ENCODE measurements around the gene LIM2.
A peak's percentile ranks its signal among the peaks of the same experiment; 100 is the strongest.
"Not testable (repeated sequence)": the region's sequence is repeated elsewhere in the genome, so short reads cannot be mapped to it uniquely, and the experiment has no call there.

LIM2 gene

GRCh38 chr19:51420511-51420910 lies 32.7 kb upstream of the LIM2 start:
- not testable (repeated sequence) for H3K27ac ChIP-seq (ENCODE audit: low read depth, low read length); H4K8ac ChIP-seq (ENCODE audit: low read depth, low read length); H4K12ac ChIP-seq (ENCODE audit: low read depth, low read length); H4K91ac ChIP-seq (ENCODE audit: low read depth, low read length); H3K27me3 ChIP-seq (ENCODE audit: insufficient read depth, low read length); H3K23ac ChIP-seq (ENCODE audit: low read length); H3K9me3 ChIP-seq (ENCODE audit: insufficient read depth, low read depth, low read length); H2BK120ac ChIP-seq (ENCODE audit: insufficient read depth, low read length, poor library complexity); H3K18ac ChIP-seq (ENCODE audit: low read length); H3K36me3 ChIP-seq (ENCODE audit: control insufficient read depth in 1 of 2, insufficient read depth in 2 of 2, low read length in 2 of 2); H3K9ac ChIP-seq (ENCODE audit: low read length); H3K79me1 ChIP-seq (ENCODE audit: low read length); H2BK12ac ChIP-seq (ENCODE audit: low read length); H3K4ac ChIP-seq (ENCODE audit: low read depth, low read length); H3K79me2 ChIP-seq (ENCODE audit: control insufficient read depth, insufficient read depth, low read length, poor library complexity); H3K4me2 ChIP-seq (ENCODE audit: low read length); DNase-seq; H2AK5ac ChIP-seq (ENCODE audit: low read length); H2BK5ac ChIP-seq (ENCODE audit: low read depth, low read length, poor library complexity); H3K14ac ChIP-seq (ENCODE audit: low read length); H3K4me3 ChIP-seq (ENCODE audit: low read depth, low read length); H3K4me1 ChIP-seq (ENCODE audit: control insufficient read depth in 1 of 2, insufficient read depth in 2 of 2, low read length in 2 of 2); H2AFZ ChIP-seq (ENCODE audit: insufficient read depth, low read length, poor library complexity)
- WGBS (ENCODE audit: extremely low coverage, insufficient coverage, insufficient read length), result no CpG with 5 or more reads among the region's 11 CpGs

GRCh38 chr19:51418707-51419106 lies 30.9 kb upstream of the LIM2 start:
- Histone ChIP-seq H3K27ac (ENCODE audit: low read depth, low read length) (no peak overlapping the region), H2BK5ac (ENCODE audit: low read depth, low read length, poor library complexity) (no peak overlapping the region), H3K9ac (ENCODE audit: low read length) (no peak overlapping the region), H2AK5ac (ENCODE audit: low read length) (no peak overlapping the region), H3K79me2 (ENCODE audit: control insufficient read depth, insufficient read depth, low read length, poor library complexity) (no peaks in the 10 kb centered on the region), H3K36me3 (ENCODE audit: control insufficient read depth in 1 of 2, insufficient read depth in 2 of 2, low read length in 2 of 2) (no peaks in the 10 kb centered on the region), H4K12ac (ENCODE audit: low read depth, low read length) (no peak overlapping the region), H3K27me3 (ENCODE audit: insufficient read depth, low read length) (no peaks in the 10 kb centered on the region), H3K9me3 (ENCODE audit: insufficient read depth, low read depth, low read length) (no peaks in the 10 kb centered on the region), H2AFZ (ENCODE audit: insufficient read depth, low read length, poor library complexity) (no peak overlapping the region), H3K4me2 (ENCODE audit: low read length) (no peak overlapping the region), H3K4me1 (ENCODE audit: control insufficient read depth in 1 of 2, insufficient read depth in 2 of 2, low read length in 2 of 2) (no peaks in the 10 kb centered on the region), H3K14ac (ENCODE audit: low read length) (no peak overlapping the region), H3K23ac (ENCODE audit: low read length) (no peak overlapping the region), H3K79me1 (ENCODE audit: low read length) (no peaks in the 10 kb centered on the region), H3K4me3 (ENCODE audit: low read depth, low read length) (no peak overlapping the region), H3K18ac (ENCODE audit: low read length) (no peak overlapping the region), H4K8ac (ENCODE audit: low read depth, low read length) (no peak overlapping the region), H2BK120ac (ENCODE audit: insufficient read depth, low read length, poor library complexity) (no peak overlapping the region), H4K91ac (ENCODE audit: low read depth, low read length) (no peak overlapping the region), H3K4ac (ENCODE audit: low read depth, low read length) (no peak overlapping the region), H2BK12ac (ENCODE audit: low read length) (no peak overlapping the region)
- WGBS (ENCODE audit: extremely low coverage, insufficient coverage, insufficient read length), result no CpG with 5 or more reads among the region's 2 CpGs
- DNase-seq, result no peak

GRCh38 chr19:51417810-51418157 lies 30.0 kb upstream of the LIM2 start:
- Histone ChIP-seq H3K14ac (ENCODE audit: low read length) (no peak overlapping the region), H3K36me3 (ENCODE audit: control insufficient read depth in 1 of 2, insufficient read depth in 2 of 2, low read length in 2 of 2) (no peaks in the 10 kb centered on the region), H2AFZ (ENCODE audit: insufficient read depth, low read length, poor library complexity) (no peak overlapping the region), H3K9me3 (ENCODE audit: insufficient read depth, low read depth, low read length) (no peaks in the 10 kb centered on the region), H3K23ac (ENCODE audit: low read length) (no peak overlapping the region), H3K27me3 (ENCODE audit: insufficient read depth, low read length) (no peaks in the 10 kb centered on the region), H4K12ac (ENCODE audit: low read depth, low read length) (no peak overlapping the region), H3K9ac (ENCODE audit: low read length) (no peak overlapping the region), H2AK5ac (ENCODE audit: low read length) (no peak overlapping the region), H3K4me1 (ENCODE audit: control insufficient read depth in 1 of 2, insufficient read depth in 2 of 2, low read length in 2 of 2) (no peaks in the 10 kb centered on the region), H3K79me1 (ENCODE audit: low read length) (no peaks in the 10 kb centered on the region), H4K8ac (ENCODE audit: low read depth, low read length) (no peak overlapping the region), H2BK120ac (ENCODE audit: insufficient read depth, low read length, poor library complexity) (no peak overlapping the region), H3K27ac (ENCODE audit: low read depth, low read length) (no peak overlapping the region), H3K4me3 (ENCODE audit: low read depth, low read length) (no peak overlapping the region), H3K18ac (ENCODE audit: low read length) (no peak overlapping the region), H2BK5ac (ENCODE audit: low read depth, low read length, poor library complexity) (no peak overlapping the region), H3K4ac (ENCODE audit: low read depth, low read length) (no peak overlapping the region), H4K91ac (ENCODE audit: low read depth, low read length) (no peak overlapping the region), H3K79me2 (ENCODE audit: control insufficient read depth, insufficient read depth, low read length, poor library complexity) (no peaks in the 10 kb centered on the region), H3K4me2 (ENCODE audit: low read length) (no peak overlapping the region), H2BK12ac (ENCODE audit: low read length) (no peak overlapping the region)
- DNase-seq, result no peak
- WGBS (ENCODE audit: extremely low coverage, insufficient coverage, insufficient read length), result no CpG with 5 or more reads among the region's 3 CpGs

- Histone ChIP-seq H2BK5ac (ENCODE audit: low read depth, low read length, poor library complexity) (no peak within 1 kb of the TSS), H3K36me3 (ENCODE audit: control insufficient read depth in 1 of 2, insufficient read depth in 2 of 2, low read length in 2 of 2) (no peaks in the 10 kb centered on the region), H3K4me2 (ENCODE audit: low read length) (no peak within 1 kb of the TSS), H3K4me1 (ENCODE audit: control insufficient read depth in 1 of 2, insufficient read depth in 2 of 2, low read length in 2 of 2) (no peaks in the 10 kb centered on the region), H2AFZ (ENCODE audit: insufficient read depth, low read length, poor library complexity) (no peak within 1 kb of the TSS), H2BK12ac (ENCODE audit: low read length) (no peak within 1 kb of the TSS), H4K12ac (ENCODE audit: low read depth, low read length) (no peak within 1 kb of the TSS), H3K9ac (ENCODE audit: low read length) (no peak within 1 kb of the TSS), H2BK120ac (ENCODE audit: insufficient read depth, low read length, poor library complexity) (no peak within 1 kb of the TSS), H4K8ac (ENCODE audit: low read depth, low read length) (no peak within 1 kb of the TSS), H3K14ac (ENCODE audit: low read length) (no peak within 1 kb of the TSS), H4K91ac (ENCODE audit: low read depth, low read length) (no peak within 1 kb of the TSS), H3K27ac (ENCODE audit: low read depth, low read length) (no peak within 1 kb of the TSS), H3K79me1 (ENCODE audit: low read length) (no peaks in the 10 kb centered on the region), H3K18ac (ENCODE audit: low read length) (no peak within 1 kb of the TSS), H3K79me2 (ENCODE audit: control insufficient read depth, insufficient read depth, low read length, poor library complexity) (no peaks in the 10 kb centered on the region), H3K23ac (ENCODE audit: low read length) (no peak within 1 kb of the TSS), H2AK5ac (ENCODE audit: low read length) (no peak within 1 kb of the TSS), H3K4ac (ENCODE audit: low read depth, low read length) (no peak within 1 kb of the TSS), H3K27me3 (ENCODE audit: insufficient read depth, low read length) (no peaks in the 10 kb centered on the region), H3K9me3 (ENCODE audit: insufficient read depth, low read depth, low read length) (no peaks in the 10 kb centered on the region), H3K4me3 (ENCODE audit: low read depth, low read length) (no peak within 1 kb of the TSS)
- DNase-seq, result peak in 1 of 2 donors; percentile 27
- WGBS (ENCODE audit: extremely low coverage, insufficient coverage, insufficient read length), result no CpG with 5 or more reads among the region's 21 CpGs
These were observed 29.5 kb upstream of the LIM2 start, which contains the start of gene SIGLEC10 for GRCh38 chr19:51417107-51417809. SIGLEC10 (minus strand) TSS chr19:51417642; CDS start chr19:51417581, 61 bp downstream.
